K562 (cell line): Measurements from ENCODE around the gene NXF3. TPM values are rescaled to one million over a fixed set of nuclear protein-coding genes. Genes with fewer than 3 reads are reported as not detected.

ENCODE experiments used
- ATAC-seq: fragments of 200-7000 bp; cut with Tn5 transposase; 3 replicates; pipeline ENCODE4 v1.9.1; 2020; ENCODE audit warnings: moderate library complexity
- BruUV-seq: library from RNA; stranded (reverse); fragments of 400-500 nt; replicated peaks from 2 replicates; lab custom pipeline; 2021; lab: Mats Ljungman, UMichigan
- CTCF ChIA-PET: fragments of 300-600 bp; formaldehyde crosslinking; extraction: SDS; loops from one replicate; lab custom pipeline; 2021; ENCODE audit warnings: low intra/inter-chr PET ratio; lab: Yijun Ruan, JAX
- POLR2A ChIA-PET: fragments of 300-600, 350-650 bp; sonication (Branson Sonifier 250); formaldehyde crosslinking; extraction: SDS; loops from one replicate; lab custom pipeline; 2021; ENCODE audit warnings: antibody characterized with exemption, inconsistent platforms; lab: Yijun Ruan, JAX
- DNase-seq, 4 experiments: peaks; one replicate each; pipeline versions ENCODE4 v3.0.0 to v3.0.0-alpha.2; 2011 to 2018; ENCODE audit warnings: low spot score in 3 of 4, mixed read lengths in 3 of 4; ENCODE audit errors: extremely low read depth in 1 of 4
- FAIRE-seq: peaks from 2 replicates; lab custom pipeline; 2011; peaks lifted over from hg19 to GRCh38; lab: Jason Lieb, UNC
- H2AFZ ChIP-seq: 2 replicates; pipeline ENCODE4 v1.6.0; 2011; ENCODE audit warnings: low read depth, low read length, control low read depth, inconsistent platforms
- H3K27ac ChIP-seq: fragments of 200-600 bp; 3 replicates; pipeline ENCODE4 v1.8.0; 2011; ENCODE audit warnings: low read depth, mild to moderate bottlenecking, control low read depth, inconsistent platforms, low read length, moderate library complexity, mixed read lengths; ENCODE audit errors: extremely low read depth
- H3K27me3 ChIP-seq, 2 experiments: fragments of 300-600 bp in 1 of 2; 2 replicates in 1 of 2; 3 replicates in 1 of 2; pipeline versions ENCODE4 v1.6.0 to v1.8.0; 2011; ENCODE audit warnings: inconsistent platforms in 2 of 2, low read length in 2 of 2, mild to moderate bottlenecking in 1 of 2, mixed read lengths in 1 of 2, moderate library complexity in 1 of 2; ENCODE audit not compliant: control insufficient read depth in 2 of 2, insufficient read depth in 2 of 2
- H3K36me3 ChIP-seq: fragments of 300-600 bp; 3 replicates; pipeline ENCODE4 v1.8.0; 2011; ENCODE audit warnings: mild to moderate bottlenecking, low read length, inconsistent platforms; ENCODE audit not compliant: control insufficient read depth, insufficient read depth
- H3K4me1 ChIP-seq, 2 experiments: fragments of 200-600 bp in 1 of 2; replicated peaks in 1 of 2; 2 replicates in 1 of 2; 3 replicates in 1 of 2; pipeline versions ENCODE4 v1.5.1 to v1.8.0; 2011; ENCODE audit warnings: inconsistent platforms in 2 of 2, low read length in 2 of 2, mild to moderate bottlenecking in 1 of 2, mixed read lengths in 1 of 2, moderate library complexity in 1 of 2; ENCODE audit not compliant: control insufficient read depth in 2 of 2, insufficient read depth in 2 of 2
- H3K4me2 ChIP-seq: 2 replicates; pipeline ENCODE4 v1.6.1; 2011; ENCODE audit warnings: low read length, control low read depth, inconsistent platforms, mixed read lengths; ENCODE audit not compliant: insufficient read depth
- H3K4me3 ChIP-seq: fragments of 200-600 bp; sonication (generic), shearing (Covaris generic); 2 replicates; pipeline ENCODE4 v1.5.1; 2016; ENCODE audit warnings: control low read depth, inconsistent platforms
- H3K79me2 ChIP-seq: fragments of 200-600 bp; 3 replicates; pipeline ENCODE4 v1.8.0; 2011; ENCODE audit warnings: low read length, inconsistent platforms; ENCODE audit not compliant: control insufficient read depth, insufficient read depth
- H3K9ac ChIP-seq, 2 experiments: 2 replicates each; pipeline versions ENCODE4 v1.6.0 to v1.6.1; 2011; ENCODE audit warnings: low read depth in 2 of 2, low read length in 2 of 2, control low read depth in 1 of 2, inconsistent platforms in 1 of 2, mild to moderate bottlenecking in 1 of 2, mixed read lengths in 1 of 2; ENCODE audit not compliant: insufficient read depth in 1 of 2
- H3K9me1 ChIP-seq: one replicate; pipeline ENCODE4 v1.6.0; 2011; ENCODE audit warnings: inconsistent platforms, mild to moderate bottlenecking, low read length, moderate library complexity; ENCODE audit not compliant: control insufficient read depth, insufficient read depth
- H3K9me3 ChIP-seq: replicated peaks from 2 replicates; pipeline ENCODE4 v1.5.1; 2011; ENCODE audit warnings: low read depth, low read length, inconsistent platforms; ENCODE audit not compliant: control insufficient read depth, insufficient read depth
- H4K20me1 ChIP-seq: replicated peaks from 2 replicates; pipeline ENCODE4 v1.6.1; 2011; ENCODE audit warnings: low read length, inconsistent platforms, mixed read lengths; ENCODE audit not compliant: control insufficient read depth, insufficient read depth
- ATF7 ChIP-seq: fragments of 450-650 bp; IDR thresholded peaks from 2 replicates; pipeline ENCODE4 v1.7.1; 2014; ENCODE audit warnings: mild to moderate bottlenecking, moderate library complexity
- DACH1 ChIP-seq: fragments of 450-650 bp; IDR thresholded peaks from 2 replicates; pipeline ENCODE4 v1.6.1; 2018; ENCODE audit not compliant: partially characterized antibody
- ETS2 ChIP-seq: IDR thresholded peaks from 2 replicates; pipeline ENCODE4 v1.6.1; 2016; ENCODE audit warnings: borderline replicate concordance, missing genetic modification characterization, mild to moderate bottlenecking, moderate library complexity, missing compliant biosample characterization; ENCODE audit not compliant: poor library complexity, severe bottlenecking
- GTF2E2 ChIP-seq: fragments of 200-800 bp; sonication (Bioruptor generic); IDR thresholded peaks from 2 replicates; pipeline ENCODE4 v1.6.1; 2016; ENCODE audit warnings: missing genetic modification characterization, missing compliant biosample characterization
- HDAC8 ChIP-seq: fragments of 450-650 bp; IDR thresholded peaks from 2 replicates; pipeline ENCODE4 v1.6.1; 2016; ENCODE audit warnings: mild to moderate bottlenecking, missing genetic modification characterization, moderate library complexity, missing compliant biosample characterization
- HNRNPL ChIP-seq: fragments of 200-400 bp; formaldehyde crosslinking; IDR thresholded peaks from 2 replicates; pipeline ENCODE4 v1.6.1; 2017; ENCODE audit warnings: low read depth, mild to moderate bottlenecking, low read length
- KLF16 ChIP-seq: IDR thresholded peaks from 2 replicates; pipeline ENCODE4 v1.6.1; 2016; ENCODE audit warnings: antibody characterized with exemption
- MCM5 ChIP-seq: fragments of 450-650 bp; IDR thresholded peaks from 2 replicates; pipeline ENCODE4 v1.6.1; 2016; ENCODE audit warnings: low read depth
- MIER1 ChIP-seq: fragments of 450-650 bp; IDR thresholded peaks from 2 replicates; pipeline ENCODE4 v1.6.1; 2016; ENCODE audit warnings: antibody characterized with exemption, mild to moderate bottlenecking, low read depth
- NR2C2 ChIP-seq, 2 experiments: fragments of 200-800 bp in 1 of 2; sonication (Bioruptor generic) in 1 of 2; sonication (generic) in 1 of 2; formaldehyde crosslinking in 1 of 2; IDR thresholded peaks; 2 replicates each; pipeline versions ENCODE4 v1.6.1 to v1.8.0; 2016 to 2022; ENCODE audit warnings: mild to moderate bottlenecking in 1 of 2, missing compliant biosample characterization in 1 of 2, missing genetic modification characterization in 1 of 2, missing genetic modification reagents in 1 of 2
- PHTF2 ChIP-seq: fragments of 250-450 bp; sonication (Bioruptor Pico); IDR thresholded peaks from 2 replicates; pipeline ENCODE4 v1.5.0; 2021; ENCODE audit warnings: mild to moderate bottlenecking
- RNF219 ChIP-seq: fragments of 250-450 bp; sonication (Bioruptor Pico); IDR thresholded peaks from 2 replicates; pipeline ENCODE4 v1.5.0; 2022; ENCODE audit warnings: mild to moderate bottlenecking
- TFE3 ChIP-seq: fragments of 450-650 bp; formaldehyde crosslinking; IDR thresholded peaks from 2 replicates; pipeline ENCODE4 v1.4.0; 2020; ENCODE audit warnings: mild to moderate bottlenecking, mixed read lengths
- TGIF2 ChIP-seq: sonication (generic); formaldehyde crosslinking; IDR thresholded peaks from 2 replicates; pipeline ENCODE4 v1.8.1; 2022; ENCODE audit warnings: mild to moderate bottlenecking, missing genetic modification reagents, moderate library complexity
- TOE1 ChIP-seq, 2 experiments: fragments of 450-650 bp in 1 of 2; sonication (generic) in 1 of 2; formaldehyde crosslinking in 1 of 2; IDR thresholded peaks; 2 replicates each; pipeline versions ENCODE4 v1.7.1 to v1.8.0; 2016 to 2022; ENCODE audit warnings: borderline replicate concordance in 2 of 2, mild to moderate bottlenecking in 2 of 2, antibody characterized with exemption in 1 of 2, inconsistent platforms in 1 of 2, low read depth in 1 of 2, missing genetic modification reagents in 1 of 2, moderate library complexity in 1 of 2
- TRIM24 ChIP-seq, 2 experiments: fragments of 450-650 bp; IDR thresholded peaks; 2 replicates each; pipeline ENCODE4 v1.6.1; 2016
- YY1 ChIP-seq, 3 experiments: IDR thresholded peaks; 2 replicates each; pipeline ENCODE4 v1.6.1; 2011; ENCODE audit warnings: low read length in 2 of 3, mild to moderate bottlenecking in 2 of 3, moderate library complexity in 2 of 3, borderline replicate concordance in 1 of 3, control low read depth in 1 of 3, low read depth in 1 of 3; ENCODE audit not compliant: insufficient read depth in 3 of 3, insufficient replicate concordance in 2 of 3, control insufficient read depth in 1 of 3, insufficient read length in 1 of 3; ENCODE audit errors: extremely low read depth in 1 of 3
- ZBED1 ChIP-seq: IDR thresholded peaks from 2 replicates; pipeline ENCODE4 v1.6.1; 2014
- ZNF175 ChIP-seq: fragments of 200-800 bp; sonication (Bioruptor generic); IDR thresholded peaks from 2 replicates; pipeline ENCODE4 v1.6.1; 2016; ENCODE audit warnings: low read depth, mild to moderate bottlenecking, missing genetic modification characterization, missing compliant biosample characterization
- ZNF431 ChIP-seq: sonication (generic); formaldehyde crosslinking; IDR thresholded peaks from 2 replicates; pipeline ENCODE4 v1.8.0; 2022; ENCODE audit warnings: mild to moderate bottlenecking, missing genetic modification reagents
- WGBS: fragments of 100-300 bp; shearing (Covaris generic); methylation state at CpG from one replicate; pipeline ENCODE4 v1.1.6; 2016; ENCODE audit warnings: low coverage, mixed read lengths; ENCODE audit not compliant: insufficient coverage; ENCODE audit errors: missing lambda C conversion rate; 5-methylcytosine and 5-hydroxymethylcytosine counted together
- in situ Hi-C: fragments of 300-500 bp; cut with MboI; formaldehyde crosslinking; loops from 4 replicates; pipeline ENCODE4 v1.15.0; 2018; ENCODE audit warnings: inconsistent platforms, mixed read lengths
- intact Hi-C: fragments of 100-400 bp; cut with micrococcal nuclease; formaldehyde crosslinking; loops from 2 replicates; pipeline ENCODE4 v1.14.2; 2022
- polyA plus RNA-seq, 8 experiments: library from polyadenylated mRNA; depleted of rRNA in 4 of 8; stranded (reverse) in 5 of 8; unstranded in 3 of 8; fragments of >200 nt; fragmentation: Nextera tagmentation in 2 of 8; fragmentation: Illumina TruSeq in 1 of 8; extraction: Ambion mirVana in 2 of 8; extraction: Trizol in 1 of 8; gene quantifications; 2 replicates each; pipeline versions ENCODE4 v1.2.1 to v1.2.3, GENCODE V29; 2011 to 2014; ENCODE audit warnings: inconsistent platforms in 1 of 8, missing spikeins in 1 of 8
- total RNA-seq, 7 experiments: library from RNA; depleted of rRNA in 6 of 7; stranded (reverse); fragments of >200 nt in 6 of 7; fragmentation: Illumina TruSeq in 2 of 7; extraction: Trizol in 2 of 7; gene quantifications; 2 replicates each; pipeline versions ENCODE4 v1.2.1 to v1.2.3, GENCODE V29; 2011 to 2021; ENCODE audit warnings: low replicate concordance in 1 of 7

NXF3 gene
- total and polyA plus RNA-seq, 9 of the 15 experiments (the other 6 are each of a cell fraction or from before 2014, with no cell fraction given): 0.18 to 0.40 (median 0.28) TPM; not detected in 2

GRCh38 chrX:103098488-103098887 is 5.5 kb upstream of the NXF3 start:
- CTCF ChIA-PET: no interaction called here
- BruUV-seq: no TSS peak
- peak; percentile 71 for FAIRE-seq
- POLR2A ChIA-PET: no interaction called here
- Histone ChIP-seq H3K36me3 (no peaks in the 10 kb centered on the region), H4K20me1 (no peaks in the 10 kb centered on the region), H2AFZ (no peak overlapping the region), H3K27ac (no peak overlapping the region), H3K4me3 (no peak overlapping the region), H3K9ac (no peak overlapping the region), H3K9me3 (no peaks in the 10 kb centered on the region), H3K27me3 (no peaks in the 10 kb centered on the region), H3K4me1 (peaks cover 7 to 19% of the 10 kb centered on the region in 2 experiments; a peak in 3 of 5 replicates), H3K9me1 (no peaks in the 10 kb centered on the region), H3K4me2 (no peak overlapping the region; the same call in 1 of the 2 replicates), H3K79me2 (no peaks in the 10 kb centered on the region)
- in situ Hi-C loops: no loop called here
- intact Hi-C loops: no loop called here
- WGBS: 0% methylated on average over 1 of the region's 2 CpGs
- peak; percentile 77 for ATAC-seq
- peak; percentile 34 to 71 (median 41) for DNase-seq
- TF ChIP-seq TRIM24 (IDR thresholded peaks at IDR 0.05) (peak; percentile 60 to 62; a peak in 2 of 4 replicates), ATF7 (no peak), RNF219 (CRISPR knock-in tag) (peak; percentile 86), MCM5 (no peak), TOE1 (IDR thresholded peaks at IDR 0.05; ENCODE audit: borderline replicate concordance) (no peak), TOE1 (CRISPR knock-in tag; IDR thresholded peaks at IDR 0.05; ENCODE audit: borderline replicate concordance, low read depth) (no peak), YY1 (IDR thresholded peaks at IDR 0.05; ENCODE audit: borderline replicate concordance in 1 of 3, control insufficient read depth in 1 of 3, extremely low read depth in 1 of 3, insufficient read depth in 3 of 3, insufficient read length in 1 of 3, insufficient replicate concordance in 2 of 3, low read depth in 1 of 3, low read length in 2 of 3) (no peak), GTF2E2 (no peak), PHTF2 (CRISPR knock-in tag) (peak; percentile 85; the same call in 1 of the 2 replicates), ZBED1 (no peak), ZNF431 (no peak), TFE3 (CRISPR knock-in tag) (peak; percentile 48), KLF16 (peak; percentile 79), HNRNPL (no peak), DACH1 (no peak), NR2C2 (CRISPR knock-in tag; IDR thresholded peaks at IDR 0.05) (no peak), NR2C2 (tag; IDR thresholded peaks at IDR 0.05) (peak; percentile 53; the same call in 1 of the 2 replicates), ETS2 (tag) (no peak), ZNF175 (CRISPR knock-in tag) (peak; percentile 98), HDAC8 (tag) (peak; percentile 96), TGIF2 (CRISPR knock-in tag) (no peak), MIER1 (no peak)
